CD8-positive, alpha-beta memory T cell (primary cell): ENCODE measurements around the gene BCL2L15. TPM values are rescaled to one million over a fixed set of nuclear protein-coding genes. Genes with fewer than 3 reads are reported as not detected.
"Not testable (repeated sequence)": the region's sequence is repeated elsewhere in the genome, so short reads cannot be mapped to it uniquely, and the experiment has no call there.

Experiments
- CTCF ChIA-PET: fragments of 350-600 bp; sonication (Branson Sonifier 250); formaldehyde crosslinking; loops from one replicate; lab custom pipeline; 2021; ENCODE audit warnings: antibody characterized with exemption; lab: Charles Lee
- POLR2A ChIA-PET: fragments of 350-600 bp; sonication (Branson Sonifier 250); formaldehyde crosslinking; loops from one replicate; lab custom pipeline; 2021; ENCODE audit warnings: antibody characterized with exemption; lab: Charles Lee
- DNase-seq, 5 donors: peaks; one replicate each; pipeline versions ENCODE4 v3.0.0 to v3.0.0-alpha.2; 2020 to 2022; ENCODE audit warnings: mixed read lengths in 1 of 5
- H3K27ac ChIP-seq: one replicate; pipeline ENCODE4 v1.7.0; 2013; ENCODE audit warnings: low read depth, mild to moderate bottlenecking, low read length, moderate library complexity
- H3K27me3 ChIP-seq: 2 replicates; pipeline ENCODE4 v1.7.0; 2013; ENCODE audit warnings: low read length, mild to moderate bottlenecking; ENCODE audit not compliant: insufficient read depth, poor library complexity, severe bottlenecking
- H3K36me3 ChIP-seq: 2 replicates; pipeline ENCODE4 v1.7.0; 2013; ENCODE audit warnings: mild to moderate bottlenecking, low read length, moderate library complexity; ENCODE audit not compliant: insufficient read depth
- H3K4me1 ChIP-seq: 2 replicates; pipeline ENCODE4 v1.7.0; 2013; ENCODE audit warnings: mild to moderate bottlenecking, low read length, moderate library complexity; ENCODE audit not compliant: insufficient read depth
- H3K4me3 ChIP-seq: 2 replicates; pipeline ENCODE4 v1.7.0; 2013; ENCODE audit warnings: mild to moderate bottlenecking, low read length
- H3K9me3 ChIP-seq: 2 replicates; pipeline ENCODE4 v1.7.0; 2013; ENCODE audit warnings: mild to moderate bottlenecking, low read length
- H3K27ac Mint-ChIP-seq, 8 donors: one replicate each; pipeline ENCODE4 v1.8.0; 2020 to 2021; ENCODE audit warnings: mixed read lengths in 8 of 8, mild to moderate bottlenecking in 6 of 8, inconsistent platforms in 3 of 8, moderate library complexity in 3 of 8
- H3K27me3 Mint-ChIP-seq, 2 donors: one replicate each; pipeline ENCODE4 v1.8.0; 2020 to 2021; ENCODE audit warnings: mixed read lengths in 2 of 2, mild to moderate bottlenecking in 1 of 2, moderate library complexity in 1 of 2
- H3K36me3 Mint-ChIP-seq, 3 donors: one replicate each; pipeline ENCODE4 v1.8.0; 2020 to 2021; ENCODE audit warnings: mixed read lengths in 3 of 3, inconsistent platforms in 1 of 3, mild to moderate bottlenecking in 1 of 3
- H3K4me1 Mint-ChIP-seq, 3 donors: one replicate each; pipeline ENCODE4 v1.8.0; 2020 to 2021; ENCODE audit warnings: mixed read lengths in 3 of 3, inconsistent platforms in 1 of 3, mild to moderate bottlenecking in 1 of 3
- H3K4me3 Mint-ChIP-seq, 7 donors: one replicate each; pipeline ENCODE4 v1.8.0; 2020 to 2021; ENCODE audit warnings: mixed read lengths in 7 of 7, mild to moderate bottlenecking in 6 of 7, moderate library complexity in 4 of 7, inconsistent platforms in 2 of 7
- H3K9me3 Mint-ChIP-seq, 5 donors: one replicate each; pipeline ENCODE4 v1.8.0; 2020 to 2022; ENCODE audit warnings: mixed read lengths in 5 of 5, mild to moderate bottlenecking in 3 of 5, moderate library complexity in 2 of 5, inconsistent platforms in 1 of 5
- polyA plus RNA-seq: library from polyadenylated mRNA; unstranded; fragments of 300-500 nt; fragmentation: Illumina TruSeq; gene quantifications from one replicate; pipeline ENCODE4 v1.2.3, GENCODE V29; 2021
- total RNA-seq, 2 experiments: library from RNA; stranded (reverse); gene quantifications; one replicate each; pipeline ENCODE4 v1.2.3, GENCODE V29; 2021

The BCL2L15 gene
- total and polyA plus RNA-seq, 3 experiments from 2014 or later: 1.2 to 1.9 TPM; not detected in 1

DNA sequence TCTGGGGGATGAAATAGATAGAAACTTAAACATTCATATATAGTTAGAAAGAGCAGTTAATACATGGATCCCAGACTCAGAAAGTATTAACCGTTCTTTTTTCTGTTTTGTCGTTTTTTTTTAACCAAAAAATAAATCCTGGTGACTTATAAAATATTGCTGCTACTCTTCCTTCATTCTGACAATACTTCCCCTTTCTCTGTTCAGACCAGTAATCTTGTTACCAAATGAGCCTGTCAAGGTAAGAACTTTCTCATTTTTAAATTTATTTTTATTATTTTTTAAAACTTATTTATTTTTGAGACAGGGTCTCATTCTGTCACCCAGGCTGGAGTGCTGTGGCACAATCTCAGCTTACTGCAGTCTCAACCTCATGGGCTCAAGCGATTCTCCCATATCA is 29.6 kb downstream of the BCL2L15 start:
- no peaks in the 10 kb centered on the region for H3K9me3 Mint-ChIP-seq
- Histone ChIP-seq H3K9me3 (no peaks in the 10 kb centered on the region), H3K4me3 (no peak overlapping the region), H3K27ac (no peak overlapping the region), H3K36me3 (peaks cover 17% of the 10 kb centered on the region), H3K27me3 (no peaks in the 10 kb centered on the region), H3K4me1 (peaks cover 20% of the 10 kb centered on the region)
- H3K27ac Mint-ChIP-seq: peak overlapping the region in 4 of 8 donors; percentile 25 to 81 (median 66)
- H3K4me3 Mint-ChIP-seq: no peak overlapping the region
- ChIA-PET CTCF (no interaction called here), POLR2A (interaction anchor here (0.5 kb wide), 1 partner anchor 31 kb away, joined by 3 read pairs; no protein-coding TSS in a partner anchor)
- H3K27me3 Mint-ChIP-seq: no peaks in the 10 kb centered on the region
- peaks cover 8 to 65% (median 22%) of the 10 kb centered on the region in 3 donors for H3K36me3 Mint-ChIP-seq
- peaks cover 32 to 44% (median 44%) of the 10 kb centered on the region in 3 donors for H3K4me1 Mint-ChIP-seq
- DNase-seq: no peak

- peaks cover 22 to 35% (median 32%) of the 10 kb centered on the region in 3 donors for H3K4me1 Mint-ChIP-seq
- ChIA-PET CTCF (interaction anchor here (1.0 to 1.5 kb wide), 2 partner anchors 97 to 107 kb away, joined by 3 read pairs; no protein-coding TSS in a partner anchor), POLR2A (no interaction called here)
- no peak overlapping the region for H3K4me3 Mint-ChIP-seq
- H3K27ac ChIP-seq: no peak overlapping the region
- H3K36me3 Mint-ChIP-seq: peaks cover 11 to 69% (median 22%) of the 10 kb centered on the region in 3 donors
- H3K4me1 ChIP-seq: peaks cover 20% of the 10 kb centered on the region
- H3K27me3 Mint-ChIP-seq: no peaks in the 10 kb centered on the region
- H3K9me3 Mint-ChIP-seq: no peaks in the 10 kb centered on the region
- H3K27ac Mint-ChIP-seq: peak overlapping the region in 7 of 8 donors; percentile 6 to 75 (median 20)
- no peaks in the 10 kb centered on the region for H3K9me3 ChIP-seq
- no peaks in the 10 kb centered on the region for H3K27me3 ChIP-seq
- no peak overlapping the region for H3K4me3 ChIP-seq
- H3K36me3 ChIP-seq: peaks cover 17% of the 10 kb centered on the region
- no peak for DNase-seq
Observed at GRCh38 chr1:113856401-113856790, 31.0 kb downstream of the BCL2L15 start.

DNA sequence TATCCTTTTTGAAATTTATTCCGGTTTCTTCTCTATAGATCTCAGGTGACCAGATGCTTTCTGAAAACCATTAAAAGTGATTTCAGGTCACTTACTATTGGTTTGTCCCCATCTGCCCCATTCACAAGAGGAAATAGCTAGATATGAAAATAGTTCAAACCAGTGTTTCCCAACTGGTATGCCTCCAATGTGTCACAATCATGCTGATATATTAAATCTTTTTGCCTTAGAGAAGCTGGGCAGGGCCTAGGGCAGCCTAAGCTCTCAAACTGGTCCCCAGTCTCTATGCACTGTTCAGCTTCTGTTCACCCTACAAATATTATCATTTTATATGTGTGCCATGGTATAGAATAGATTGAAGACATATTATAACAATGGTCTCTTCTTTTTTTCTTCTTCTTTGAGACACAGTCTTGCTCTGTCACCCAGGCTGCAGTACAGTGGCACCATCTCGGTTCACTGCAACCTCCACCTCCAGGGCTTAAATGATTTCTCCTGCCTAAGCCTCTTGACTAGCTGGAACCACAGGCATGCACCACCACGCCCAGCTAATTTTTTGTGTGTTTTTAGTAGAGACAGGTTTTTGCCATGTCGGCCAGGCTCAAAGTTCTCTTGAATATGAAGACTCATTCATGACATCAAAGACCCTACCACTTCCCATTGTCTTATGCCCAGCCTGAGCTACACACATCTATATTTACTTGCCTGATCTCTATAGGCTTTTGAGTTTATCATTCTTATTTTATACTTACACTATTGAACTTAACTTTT is 31.6 kb downstream of the BCL2L15 start:
- no peaks in the 10 kb centered on the region for H3K27me3 ChIP-seq
- H3K9me3 ChIP-seq: no peaks in the 10 kb centered on the region
- no peak for DNase-seq
- CTCF ChIA-PET: interaction anchor here (1.0 to 1.5 kb wide), 2 partner anchors 98 to 108 kb away, joined by 3 read pairs; no protein-coding TSS in a partner anchor
- no peak overlapping the region for H3K4me3 Mint-ChIP-seq
- no peak overlapping the region for H3K27ac ChIP-seq
- no peaks in the 10 kb centered on the region for H3K27me3 Mint-ChIP-seq
- peaks cover 18% of the 10 kb centered on the region for H3K4me1 ChIP-seq
- POLR2A ChIA-PET: no interaction called here
- H3K4me1 Mint-ChIP-seq: peaks cover 20 to 33% (median 29%) of the 10 kb centered on the region in 3 donors
- H3K4me3 ChIP-seq: no peak overlapping the region
- H3K9me3 Mint-ChIP-seq: no peaks in the 10 kb centered on the region
- H3K36me3 Mint-ChIP-seq: peaks cover 11 to 72% (median 23%) of the 10 kb centered on the region in 3 donors
- H3K36me3 ChIP-seq: peaks cover 17% of the 10 kb centered on the region
- peak overlapping the region in 6 of 8 donors; percentile 6 to 75 (median 44) for H3K27ac Mint-ChIP-seq

GRCh38 chr1:113854234-113854633 is 33.1 kb downstream of the BCL2L15 start:
- Mint-ChIP-seq H3K4me1 (peaks cover 16 to 27% (median 24%) of the 10 kb centered on the region in 3 donors), H3K9me3 (no peaks in the 10 kb centered on the region), H3K27me3 (no peaks in the 10 kb centered on the region), H3K27ac (peak overlapping the region in 7 of 8 donors; percentile 9 to 70 (median 63)), H3K4me3 (no peak overlapping the region), H3K36me3 (peaks cover 15 to 76% (median 26%) of the 10 kb centered on the region in 3 donors)
- Histone ChIP-seq H3K4me3 (no peak overlapping the region), H3K4me1 (peaks cover 13% of the 10 kb centered on the region), H3K9me3 (no peaks in the 10 kb centered on the region), H3K27ac (no peak overlapping the region), H3K27me3 (no peaks in the 10 kb centered on the region), H3K36me3 (peaks cover 17% of the 10 kb centered on the region)
- DNase-seq: no peak
- CTCF ChIA-PET: no interaction called here
- POLR2A ChIA-PET: no interaction called here

GRCh38 chr1:113852694-113853093 is 34.7 kb downstream of the BCL2L15 start:
- H3K9me3 ChIP-seq, H3K4me3 Mint-ChIP-seq, H3K27ac ChIP-seq, DNase-seq, CTCF ChIA-PET, H3K9me3 Mint-ChIP-seq, H3K4me1 ChIP-seq, H3K27me3 Mint-ChIP-seq, H3K4me3 ChIP-seq, H3K27me3 ChIP-seq, POLR2A ChIA-PET: not testable (repeated sequence)
- H3K4me1 Mint-ChIP-seq: peaks cover 13 to 22% (median 19%) of the 10 kb centered on the region in 3 donors
- H3K36me3 Mint-ChIP-seq: peaks cover 17 to 75% (median 26%) of the 10 kb centered on the region in 3 donors
- peaks cover 13% of the 10 kb centered on the region for H3K36me3 ChIP-seq
- H3K27ac Mint-ChIP-seq: peak overlapping the region in 5 of 8 donors; percentile 36 to 84 (median 60)

GRCh38 chr1:113850127-113850796 is 37.1 kb downstream of the BCL2L15 start:
- Mint-ChIP-seq H3K9me3 (peaks cover 0 to 4% (median 0%) of the 10 kb centered on the region in 5 donors), H3K4me1 (peaks cover 13 to 23% (median 19%) of the 10 kb centered on the region in 3 donors), H3K36me3 (peaks cover 28 to 76% (median 36%) of the 10 kb centered on the region in 3 donors), H3K4me3 (peak overlapping the region in 4 of 7 donors; percentile 5 to 52 (median 30)), H3K27ac (peak overlapping the region; percentile 71 to 95 (median 84)), H3K27me3 (no peaks in the 10 kb centered on the region)
- Histone ChIP-seq H3K4me1 (peaks cover 10% of the 10 kb centered on the region), H3K27ac (no peak overlapping the region), H3K4me3 (no peak overlapping the region), H3K9me3 (no peaks in the 10 kb centered on the region), H3K27me3 (no peaks in the 10 kb centered on the region), H3K36me3 (peaks cover 17% of the 10 kb centered on the region)
- ChIA-PET CTCF (interaction anchor here (0.9 kb wide), 1 partner anchor 15 kb away, joined by 3 read pairs; no protein-coding TSS in a partner anchor), POLR2A (interaction anchor here (0.5 to 1.4 kb wide), 6 partner anchors 10 to 98 kb away, joined by 3 to 6 read pairs (median 5); partner anchors contain the start of gene AP4B1)
- DNase-seq: peak in 1 of 5 donors; percentile 30

DNA sequence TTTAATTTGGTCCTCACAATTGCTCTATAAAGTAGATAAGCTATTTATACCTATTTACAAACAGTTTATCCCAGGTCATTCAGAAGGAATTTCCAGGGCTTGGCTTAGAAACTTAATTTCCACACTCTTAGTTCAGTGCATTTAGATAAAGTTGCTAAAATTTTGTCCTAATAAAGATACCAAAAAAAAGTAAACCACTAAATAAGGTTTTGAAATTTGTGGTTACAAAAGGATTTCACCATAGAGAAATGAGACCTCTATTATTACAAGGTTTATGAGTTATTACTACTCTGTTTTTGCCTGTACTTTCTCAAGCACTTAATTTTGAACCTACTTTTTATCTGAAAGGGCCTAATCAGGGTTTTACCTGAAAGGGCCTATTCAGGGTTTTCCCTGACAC is 38.3 kb downstream of the BCL2L15 start:
- no peaks in the 10 kb centered on the region for H3K9me3 ChIP-seq
- Mint-ChIP-seq H3K4me3 (no peak overlapping the region), H3K36me3 (peaks cover 22 to 68% (median 31%) of the 10 kb centered on the region in 3 donors), H3K27ac (peak overlapping the region in 1 of 8 donors; percentile 27), H3K4me1 (peaks cover 15 to 21% (median 19%) of the 10 kb centered on the region in 3 donors), H3K9me3 (peaks cover 0 to 4% (median 0%) of the 10 kb centered on the region in 5 donors), H3K27me3 (no peaks in the 10 kb centered on the region)
- H3K4me3 ChIP-seq: no peak overlapping the region
- no peak for DNase-seq
- H3K4me1 ChIP-seq: peaks cover 10% of the 10 kb centered on the region
- CTCF ChIA-PET: no interaction called here
- POLR2A ChIA-PET: no interaction called here
- no peak overlapping the region for H3K27ac ChIP-seq
- peaks cover 10% of the 10 kb centered on the region for H3K36me3 ChIP-seq
- no peaks in the 10 kb centered on the region for H3K27me3 ChIP-seq
